Cardiac fibroblast (primary cell): ENCODE measurements around the gene RHOBTB3.

ENCODE experiments used
- DNase-seq, 2 donors: peaks; one replicate each; pipeline versions ENCODE4 v3.0.0 to v3.0.0-alpha.2; 2010; ENCODE audit warnings: low read depth in 2 of 2
- H3K4me3 ChIP-seq, 2 donors: replicated peaks in 1 of 2; 1 replicate in 1 of 2; 2 replicates in 1 of 2; pipeline ENCODE4 v1.5.1; 2011; ENCODE audit warnings: low read depth in 2 of 2, low read length in 2 of 2, mild to moderate bottlenecking in 2 of 2, moderate library complexity in 1 of 2
- CTCF ChIP-seq: IDR thresholded peaks from one replicate; pipeline ENCODE4 v1.5.1; 2011; ENCODE audit warnings: low read depth, mild to moderate bottlenecking, low read length, inconsistent platforms

RHOBTB3 gene

DNA sequence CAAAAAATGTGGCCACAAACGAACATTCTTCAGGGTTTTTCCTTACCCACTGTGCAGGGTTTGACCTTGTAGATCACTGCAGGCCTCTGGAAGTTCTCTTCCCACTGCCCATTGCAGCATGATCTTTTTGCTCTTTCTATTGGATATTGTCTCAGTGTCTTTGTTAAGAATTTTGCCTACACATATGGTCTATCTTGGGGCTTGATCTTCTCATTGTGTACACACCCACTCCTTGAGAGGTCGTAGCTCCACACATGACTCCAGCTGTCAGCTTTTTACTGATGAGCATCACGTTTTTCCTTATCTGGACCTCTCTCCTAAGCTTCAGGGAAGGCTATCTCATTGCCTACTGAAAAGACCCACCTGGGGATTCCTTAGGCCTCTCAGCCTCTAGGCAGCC is 94.4 kb downstream of the RHOBTB3 start:
- no peak overlapping the region for H3K4me3 ChIP-seq
- DNase-seq, result no peak
- no peak for TF ChIP-seq CTCF

- DNase-seq, result no peak
- no peak overlapping the region for H3K4me3 ChIP-seq
- TF ChIP-seq CTCF, result no peak
Measured at GRCh38 chr5:95826949-95827891, 96.1 kb downstream of the RHOBTB3 start.

GRCh38 chr5:95827892-95828246 is 96.7 kb downstream of the RHOBTB3 start:
- H3K4me3 ChIP-seq, result no peak overlapping the region
- no peak for DNase-seq
- no peak for TF ChIP-seq CTCF

- no peak for DNase-seq
- TF ChIP-seq CTCF, result no peak
- no peak overlapping the region for H3K4me3 ChIP-seq
Measured at GRCh38 chr5:95830226-95830625, 99.1 kb downstream of the RHOBTB3 start.

DNA sequence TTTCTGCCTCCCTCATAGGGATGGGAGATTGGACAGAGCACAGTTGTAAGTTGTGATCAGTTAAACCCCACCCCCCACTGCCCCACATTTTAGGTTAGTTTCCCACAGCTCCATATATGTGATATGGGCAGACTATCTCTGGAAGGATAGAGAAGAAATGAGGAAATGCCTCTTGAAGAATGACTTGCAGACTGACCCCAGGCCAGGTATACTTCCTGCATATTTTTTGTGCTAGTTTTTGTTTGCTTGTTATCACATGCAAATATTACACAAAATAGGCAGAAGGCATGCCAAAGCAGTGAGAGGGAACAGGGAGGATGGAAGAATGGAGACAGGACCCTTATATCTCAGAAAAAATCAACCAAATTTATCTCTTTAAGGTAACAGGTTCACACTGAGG is 101.5 kb downstream of the RHOBTB3 start:
- H3K4me3 ChIP-seq, result no peak overlapping the region

GRCh38 chr5:95835682-95836385 is 104.7 kb downstream of the RHOBTB3 start:
- DNase-seq, result peak in 1 of 2 donors; percentile 32
- no peak for TF ChIP-seq CTCF
- peak overlapping the region in 1 of 2 donors; percentile 61 for H3K4me3 ChIP-seq

More for the DNA sequence above, 101.5 kb downstream of the RHOBTB3 start:
- no peak for DNase-seq
- no peak for TF ChIP-seq CTCF
